ENCODE results near the gene RSF1.

Gene RSF1

GRCh38 chr11:77665240-77665965 lies 155.1 kb downstream of the RSF1 start:
- H3K4me1 ChIP-seq (ENCODE audit: insufficient read depth, low read length): no peaks in the 10 kb centered on the region
- H3K4me3 ChIP-seq (ENCODE audit: low read length): no peak overlapping the region
- H3K27me3 ChIP-seq (ENCODE audit: insufficient read depth, low read length): no peaks in the 10 kb centered on the region
- no peak overlapping the region for H3K9ac ChIP-seq (ENCODE audit: low read depth, low read length)
- H3K9me3 ChIP-seq (ENCODE audit: insufficient read depth, low read depth, low read length): no peaks in the 10 kb centered on the region
- H3K36me3 ChIP-seq (ENCODE audit: insufficient read depth, low read depth, low read length): peaks cover 66% of the 10 kb centered on the region
- H3K27ac ChIP-seq (ENCODE audit: low read length): no peak overlapping the region

DNA sequence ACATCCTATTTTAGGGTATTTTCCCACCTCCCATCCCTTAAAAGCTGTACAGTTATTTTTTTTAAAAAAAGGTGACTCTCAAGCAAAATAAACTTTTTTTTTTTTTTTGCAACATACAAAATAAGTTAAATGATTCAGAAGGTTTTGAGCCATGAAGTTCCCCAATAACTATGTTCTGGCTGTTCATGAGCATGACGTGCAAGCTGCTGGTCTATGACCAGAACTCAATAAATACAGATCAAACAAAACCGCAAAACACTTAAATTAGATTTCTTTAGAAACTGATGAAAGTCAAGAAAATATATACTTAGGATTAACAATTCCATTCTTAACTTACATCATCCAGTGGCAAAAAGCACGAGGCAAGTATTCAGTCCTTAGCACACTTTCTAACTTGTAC lies 158.9 kb downstream of the RSF1 start:
- no peak overlapping the region for H3K4me3 ChIP-seq (ENCODE audit: low read length)
- no peaks in the 10 kb centered on the region for H3K9me3 ChIP-seq (ENCODE audit: insufficient read depth, low read depth, low read length)
- H3K9ac ChIP-seq (ENCODE audit: low read depth, low read length): no peak overlapping the region
- H3K27me3 ChIP-seq (ENCODE audit: insufficient read depth, low read length): no peaks in the 10 kb centered on the region
- no peaks in the 10 kb centered on the region for H3K4me1 ChIP-seq (ENCODE audit: insufficient read depth, low read length)
- H3K36me3 ChIP-seq (ENCODE audit: insufficient read depth, low read depth, low read length): peaks cover 29% of the 10 kb centered on the region
- H3K27ac ChIP-seq (ENCODE audit: low read length): no peak overlapping the region

- Histone ChIP-seq H3K27me3 (ENCODE audit: insufficient read depth, low read length) (no peaks in the 10 kb centered on the region), H3K4me1 (ENCODE audit: insufficient read depth, low read length) (no peaks in the 10 kb centered on the region)
Observed at GRCh38 chr11:77660947-77661346, 159.6 kb downstream of the RSF1 start.

DNA sequence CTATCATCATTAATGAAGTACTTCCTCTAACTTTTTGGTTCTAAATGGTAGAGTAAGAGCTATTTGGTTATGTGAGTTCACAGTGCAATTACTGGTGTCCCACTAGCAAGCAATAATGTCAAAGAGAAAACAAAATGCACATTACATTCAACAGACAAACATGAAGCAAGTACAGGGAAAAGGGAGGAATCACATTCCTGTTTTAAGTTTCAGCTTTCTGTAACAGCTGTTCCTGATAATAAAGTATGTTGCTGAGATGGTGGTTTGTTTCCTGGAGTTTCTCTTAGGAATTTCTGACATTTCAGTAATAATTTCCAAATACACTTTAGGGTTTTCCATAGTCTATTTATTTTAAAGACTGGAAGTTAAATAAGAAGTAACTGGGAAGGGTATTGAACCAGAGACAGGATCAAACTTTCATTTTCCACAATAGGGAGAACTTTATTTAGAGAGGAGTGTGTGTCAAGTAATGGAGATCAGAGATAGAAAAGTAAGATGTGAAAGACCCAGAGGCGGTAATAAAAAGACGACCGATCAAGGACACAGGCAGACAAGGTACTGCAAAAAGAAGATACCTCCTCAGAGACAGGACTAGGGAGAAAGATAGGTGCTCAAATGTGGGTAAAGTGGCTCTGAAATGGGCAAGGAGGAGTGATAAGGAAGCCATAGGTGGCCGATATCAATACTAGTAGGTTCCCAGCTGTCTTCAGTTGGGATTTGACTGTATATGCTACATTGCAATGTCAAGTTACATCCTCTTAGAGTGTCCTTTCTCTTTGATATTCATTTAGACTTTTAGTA lies 162.1 kb downstream of the RSF1 start:
- H3K27me3 ChIP-seq (ENCODE audit: insufficient read depth, low read length): no peaks in the 10 kb centered on the region
- H3K4me3 ChIP-seq (ENCODE audit: low read length): no peak overlapping the region
- H3K9me3 ChIP-seq (ENCODE audit: insufficient read depth, low read depth, low read length): no peaks in the 10 kb centered on the region
- H3K9ac ChIP-seq (ENCODE audit: low read depth, low read length): no peak overlapping the region
- no peak overlapping the region for H3K27ac ChIP-seq (ENCODE audit: low read length)
- H3K36me3 ChIP-seq (ENCODE audit: insufficient read depth, low read depth, low read length): no peaks in the 10 kb centered on the region
- H3K4me1 ChIP-seq (ENCODE audit: insufficient read depth, low read length): no peaks in the 10 kb centered on the region

More at GRCh38 chr11:77660947-77661346, 159.6 kb downstream of the RSF1 start:
- Histone ChIP-seq H3K27ac (ENCODE audit: low read length) (no peak overlapping the region), H3K9ac (ENCODE audit: low read depth, low read length) (no peak overlapping the region), H3K9me3 (ENCODE audit: insufficient read depth, low read depth, low read length) (no peaks in the 10 kb centered on the region), H3K4me3 (ENCODE audit: low read length) (no peak overlapping the region), H3K36me3 (ENCODE audit: insufficient read depth, low read depth, low read length) (peaks cover 22% of the 10 kb centered on the region)

GRCh38 chr11:77656362-77656761 lies 164.2 kb downstream of the RSF1 start:
- Histone ChIP-seq H3K36me3 (ENCODE audit: insufficient read depth, low read depth, low read length) (no peaks in the 10 kb centered on the region), H3K4me3 (ENCODE audit: low read length) (no peak overlapping the region), H3K27me3 (ENCODE audit: insufficient read depth, low read length) (no peaks in the 10 kb centered on the region), H3K4me1 (ENCODE audit: insufficient read depth, low read length) (no peaks in the 10 kb centered on the region), H3K9ac (ENCODE audit: low read depth, low read length) (no peak overlapping the region), H3K9me3 (ENCODE audit: insufficient read depth, low read depth, low read length) (no peaks in the 10 kb centered on the region), H3K27ac (ENCODE audit: low read length) (no peak overlapping the region)

DNA sequence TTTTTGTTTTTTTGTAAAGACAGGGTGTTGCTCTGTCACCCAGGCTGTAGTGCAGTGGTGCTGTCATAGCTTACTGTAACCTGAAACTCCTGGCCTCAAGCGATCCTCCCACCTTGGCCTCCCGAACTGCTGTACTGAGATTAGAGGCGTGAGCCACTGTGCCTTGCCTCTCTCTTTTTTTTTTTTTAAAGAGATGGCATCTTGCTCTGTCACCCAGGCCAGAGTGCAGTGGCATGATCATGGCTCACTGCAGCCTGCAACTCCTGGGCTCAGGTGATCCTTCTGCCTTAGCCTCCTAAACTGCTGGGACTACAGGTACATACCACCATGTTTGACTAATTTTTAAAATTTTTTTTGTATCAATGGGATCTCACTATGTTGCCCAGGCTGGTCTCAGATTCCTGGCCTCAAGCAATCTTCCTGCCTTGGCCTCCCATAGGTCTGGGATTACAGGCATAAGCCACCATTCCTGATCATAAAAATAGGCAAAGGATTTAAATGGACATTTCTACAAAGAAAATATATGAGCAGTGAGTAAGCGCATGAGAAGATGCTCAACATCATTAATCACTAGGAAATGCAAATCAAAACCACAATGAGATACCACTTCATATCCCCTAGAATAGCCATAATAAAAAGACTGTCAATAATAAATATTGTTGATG lies 165.6 kb downstream of the RSF1 start:
- H3K9me3 ChIP-seq (ENCODE audit: insufficient read depth, low read depth, low read length): no peaks in the 10 kb centered on the region
- H3K4me1 ChIP-seq (ENCODE audit: insufficient read depth, low read length): no peaks in the 10 kb centered on the region
- no peak overlapping the region for H3K27ac ChIP-seq (ENCODE audit: low read length)
- no peak overlapping the region for H3K4me3 ChIP-seq (ENCODE audit: low read length)
- no peaks in the 10 kb centered on the region for H3K36me3 ChIP-seq (ENCODE audit: insufficient read depth, low read depth, low read length)
- H3K9ac ChIP-seq (ENCODE audit: low read depth, low read length): no peak overlapping the region; the same call in 1 of the 2 replicates
- no peaks in the 10 kb centered on the region for H3K27me3 ChIP-seq (ENCODE audit: insufficient read depth, low read length)

GRCh38 chr11:77650123-77650522 lies 170.4 kb downstream of the RSF1 start:
- no peak overlapping the region for H3K4me3 ChIP-seq (ENCODE audit: low read length)

GRCh38 chr11:77647654-77648305 lies 172.7 kb downstream of the RSF1 start:
- no peaks in the 10 kb centered on the region for H3K36me3 ChIP-seq (ENCODE audit: insufficient read depth, low read depth, low read length)
- no peak overlapping the region for H3K9ac ChIP-seq (ENCODE audit: low read depth, low read length)
- H3K4me1 ChIP-seq (ENCODE audit: insufficient read depth, low read length): no peaks in the 10 kb centered on the region; the same call in 1 of the 2 replicates
- H3K9me3 ChIP-seq (ENCODE audit: insufficient read depth, low read depth, low read length): no peaks in the 10 kb centered on the region
- no peaks in the 10 kb centered on the region for H3K27me3 ChIP-seq (ENCODE audit: insufficient read depth, low read length)
- no peak overlapping the region for H3K27ac ChIP-seq (ENCODE audit: low read length)
- H3K4me3 ChIP-seq (ENCODE audit: low read length): no peak overlapping the region

More at GRCh38 chr11:77650123-77650522, 170.4 kb downstream of the RSF1 start:
- Histone ChIP-seq H3K27ac (ENCODE audit: low read length) (no peak overlapping the region), H3K27me3 (ENCODE audit: insufficient read depth, low read length) (no peaks in the 10 kb centered on the region), H3K9ac (ENCODE audit: low read depth, low read length) (no peak overlapping the region), H3K9me3 (ENCODE audit: insufficient read depth, low read depth, low read length) (no peaks in the 10 kb centered on the region), H3K4me1 (ENCODE audit: insufficient read depth, low read length) (no peaks in the 10 kb centered on the region; the same call in 1 of the 2 replicates), H3K36me3 (ENCODE audit: insufficient read depth, low read depth, low read length) (no peaks in the 10 kb centered on the region)

DNA sequence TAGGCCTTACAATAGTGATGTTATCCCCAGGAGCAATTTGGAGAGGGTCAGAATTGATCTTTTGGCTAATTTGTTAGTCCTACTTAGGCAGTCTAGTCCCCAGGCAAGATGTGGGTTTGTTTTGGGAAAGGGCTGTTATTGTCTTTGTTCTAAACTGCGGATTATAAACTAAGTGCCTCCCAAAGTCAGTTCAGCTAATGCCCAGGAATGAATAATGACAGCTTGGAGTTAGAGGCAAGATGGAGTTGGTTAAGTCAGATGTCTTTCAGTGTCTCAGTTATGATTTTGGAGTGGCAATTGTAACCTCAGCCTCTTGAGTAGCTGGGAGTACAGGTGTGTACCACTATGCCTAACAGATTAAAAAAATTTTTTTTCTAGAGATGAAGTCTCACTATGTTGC lies 175.6 kb downstream of the RSF1 start:
- Histone ChIP-seq H3K27ac (ENCODE audit: low read length) (no peak overlapping the region), H3K4me3 (ENCODE audit: low read length) (no peak overlapping the region), H3K9me3 (ENCODE audit: insufficient read depth, low read depth, low read length) (peaks cover 5% of the 10 kb centered on the region; the same call in 1 of the 2 replicates), H3K9ac (ENCODE audit: low read depth, low read length) (no peak overlapping the region), H3K36me3 (ENCODE audit: insufficient read depth, low read depth, low read length) (no peaks in the 10 kb centered on the region), H3K27me3 (ENCODE audit: insufficient read depth, low read length) (no peaks in the 10 kb centered on the region), H3K4me1 (ENCODE audit: insufficient read depth, low read length) (no peaks in the 10 kb centered on the region; the same call in 1 of the 2 replicates)

DNA sequence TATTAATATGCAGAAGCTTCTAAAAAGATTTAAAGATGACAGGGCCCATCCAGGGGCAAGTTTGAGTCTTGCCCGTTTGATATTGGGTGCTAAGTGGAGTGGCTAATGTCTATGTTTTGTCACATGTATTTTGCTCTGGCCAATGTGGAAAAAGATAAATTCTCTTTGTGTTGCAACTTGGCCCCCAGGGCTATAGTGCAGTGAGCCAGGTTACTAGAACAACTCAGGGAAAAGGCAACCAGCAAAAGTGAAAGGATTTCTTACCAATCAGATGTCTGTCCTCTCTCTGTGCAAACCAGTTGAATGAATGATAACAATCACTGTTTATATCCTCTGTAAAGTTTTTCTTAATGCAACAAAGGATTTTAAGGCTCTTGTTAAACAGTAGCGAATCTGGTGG lies 178.3 kb downstream of the RSF1 start:
- Histone ChIP-seq H3K27me3 (ENCODE audit: insufficient read depth, low read length) (no peaks in the 10 kb centered on the region), H3K9me3 (ENCODE audit: insufficient read depth, low read depth, low read length) (peaks cover 5% of the 10 kb centered on the region; the same call in 1 of the 2 replicates), H3K4me1 (ENCODE audit: insufficient read depth, low read length) (peaks cover 4% of the 10 kb centered on the region; the same call in 1 of the 2 replicates), H3K4me3 (ENCODE audit: low read length) (no peak overlapping the region), H3K27ac (ENCODE audit: low read length) (no peak overlapping the region), H3K36me3 (ENCODE audit: insufficient read depth, low read depth, low read length) (no peaks in the 10 kb centered on the region), H3K9ac (ENCODE audit: low read depth, low read length) (no peak overlapping the region)
